Epidermal melanocyte (primary cell): ENCODE measurements around the gene BEND5.

Experiments used
- DNase-seq: peaks from one replicate; pipeline ENCODE4 v3.0.0; 2011; ENCODE audit warnings: low spot score; ENCODE audit not compliant: insufficient read length

BEND5 gene

DNA sequence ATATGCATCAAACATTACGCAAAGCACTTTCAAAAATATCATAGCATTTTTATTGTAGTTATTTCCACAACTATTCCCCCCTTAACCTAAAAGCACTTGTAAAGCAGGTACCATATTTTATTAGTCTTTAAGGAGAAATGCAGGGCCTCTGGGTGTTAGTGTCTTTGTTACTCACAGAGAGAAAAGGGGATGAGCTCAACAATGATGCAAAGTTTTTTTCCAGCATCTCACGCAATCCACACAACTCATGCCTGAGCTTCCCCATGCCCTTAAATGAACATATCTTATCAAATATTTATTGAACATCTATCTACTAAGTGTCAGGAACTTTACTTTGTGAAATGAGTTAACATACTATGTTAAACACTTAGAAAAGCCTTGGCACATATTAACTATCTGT is 50.6 kb downstream of the BEND5 start:
- no peak for DNase-seq

DNA sequence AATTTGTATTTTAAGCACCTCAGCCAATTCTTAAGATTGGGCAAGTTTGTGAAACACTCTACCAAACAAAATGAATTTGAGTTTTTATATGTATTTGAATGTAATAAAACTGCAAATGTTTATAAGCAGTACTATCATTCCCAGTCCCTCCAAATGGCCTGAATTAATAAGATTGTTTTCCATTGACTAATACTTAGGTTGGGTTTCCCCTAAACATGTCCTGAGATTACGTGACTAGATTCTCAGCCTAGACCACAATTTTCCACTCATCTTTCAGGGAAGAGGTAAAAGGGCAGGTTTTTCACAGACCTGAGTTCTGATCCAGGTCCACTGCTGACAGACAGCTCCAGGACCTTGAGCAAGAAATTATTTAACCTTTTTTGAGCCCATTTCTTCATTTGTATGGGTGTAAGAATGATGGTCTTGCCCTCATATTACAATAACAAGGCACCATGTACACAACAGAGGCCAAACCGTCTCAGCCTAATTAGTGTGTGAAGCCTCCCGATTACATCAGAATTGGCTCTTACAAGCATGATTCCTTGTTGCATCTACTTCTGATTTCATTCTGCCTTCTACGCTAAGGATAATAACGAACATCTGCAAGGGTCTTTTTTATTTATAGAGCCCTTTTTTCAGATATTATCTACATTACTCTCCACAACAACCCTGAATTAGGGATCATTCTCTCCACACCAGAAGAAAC is 51.2 kb downstream of the BEND5 start:
- DNase-seq = no peak

DNA sequence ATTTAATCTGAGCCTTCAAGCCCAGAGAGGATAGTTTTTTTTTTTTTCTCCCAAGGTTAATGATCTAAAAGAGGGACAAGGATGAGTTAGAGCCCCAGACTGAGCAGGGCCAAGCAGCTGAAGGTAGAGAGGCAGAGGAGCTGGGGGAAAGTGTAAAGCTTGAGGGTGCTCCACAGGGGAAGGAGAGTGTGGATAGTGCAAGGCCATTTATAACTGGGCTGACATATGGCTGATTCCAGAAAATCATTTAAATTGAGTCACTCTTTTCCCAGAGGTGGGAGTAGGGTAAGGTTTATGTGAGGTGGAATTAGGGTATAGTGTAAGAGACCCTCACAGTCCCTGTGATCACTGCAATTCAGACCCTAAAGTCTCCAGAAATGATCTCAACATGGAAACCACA is 55.8 kb downstream of the BEND5 start:
- no peak for DNase-seq

DNA sequence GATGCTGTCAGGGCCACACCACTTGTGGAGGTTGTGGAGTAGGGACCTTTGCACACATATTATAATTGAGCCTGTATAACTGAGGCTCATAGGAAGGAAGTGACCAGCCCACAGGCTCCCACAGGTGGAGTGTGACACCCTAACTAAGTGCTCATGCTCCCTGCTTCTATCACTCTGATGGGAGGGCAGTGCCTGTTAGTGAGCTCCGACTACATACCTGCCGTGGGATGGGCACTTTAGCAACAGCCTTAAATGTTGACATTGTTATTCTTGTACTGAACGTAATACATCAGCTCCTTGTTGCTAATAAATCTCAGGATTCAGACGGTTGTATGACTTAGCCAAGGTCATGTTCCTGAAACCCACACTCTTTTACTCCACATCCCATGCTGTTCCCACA is 58.0 kb downstream of the BEND5 start:
- DNase-seq = no peak

DNA sequence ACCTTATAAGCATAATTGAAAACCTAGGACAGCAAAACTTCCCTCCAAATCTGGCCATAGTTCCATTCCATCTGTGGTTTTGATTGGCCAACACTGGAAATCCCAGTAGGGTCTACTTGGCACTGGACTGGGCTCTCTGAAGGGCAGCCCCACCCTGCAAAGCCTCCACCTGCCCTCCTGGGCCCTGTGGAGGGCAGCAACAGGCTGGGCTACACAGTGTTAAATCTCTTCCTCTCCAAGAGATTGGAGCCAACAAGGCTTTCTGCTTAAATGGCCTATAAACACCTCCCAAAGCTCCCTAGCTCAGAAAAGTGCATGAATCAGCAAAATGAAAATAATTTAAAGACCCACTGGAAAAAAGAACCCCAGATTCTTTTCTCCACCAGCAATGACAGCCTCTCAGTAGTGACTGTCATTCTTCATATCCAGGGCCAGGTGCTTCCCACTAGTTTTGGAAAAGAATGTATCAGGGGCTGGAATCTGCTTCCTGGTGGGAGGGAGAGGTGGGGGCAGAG is 58.5 kb downstream of the BEND5 start:
- no peak for DNase-seq

DNA sequence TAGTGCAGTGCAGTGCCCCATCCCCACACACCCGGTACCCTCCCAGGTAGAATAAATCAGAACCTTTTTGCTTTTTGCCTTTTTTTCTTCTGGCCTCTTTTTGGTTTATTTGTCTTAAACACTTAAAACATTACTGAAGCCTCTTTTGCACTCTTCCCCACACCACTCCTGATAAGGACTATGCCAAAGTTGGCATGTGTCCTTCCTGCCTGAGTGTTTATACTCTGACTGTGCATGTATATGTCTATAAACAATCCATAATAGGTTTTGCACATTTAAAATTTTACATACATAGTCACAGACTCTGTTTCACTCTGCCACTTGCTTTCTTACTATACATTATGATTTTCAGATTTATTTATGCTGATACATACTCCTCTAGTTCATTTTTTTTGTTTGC is 59.6 kb downstream of the BEND5 start:
- DNase-seq = no peak

DNA sequence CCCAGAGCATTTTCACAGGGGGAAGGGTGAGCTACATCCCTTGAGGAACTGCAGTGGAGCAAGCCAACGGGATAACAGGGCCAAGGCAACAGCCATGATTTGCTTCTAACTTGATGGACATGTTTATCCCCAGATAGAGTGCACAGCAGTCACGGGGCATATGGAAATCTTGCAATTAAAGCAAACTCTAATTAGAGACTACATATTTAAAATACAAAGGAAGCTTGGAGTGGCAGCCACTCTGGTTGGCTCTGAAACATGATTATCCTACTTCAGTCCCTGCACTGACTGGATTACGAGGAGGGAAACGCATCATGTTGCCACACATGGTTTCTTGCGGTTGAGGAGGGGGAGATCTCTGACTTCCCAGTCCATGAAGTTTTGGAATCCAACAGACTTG is 60.8 kb downstream of the BEND5 start:
- DNase-seq = no peak

DNA sequence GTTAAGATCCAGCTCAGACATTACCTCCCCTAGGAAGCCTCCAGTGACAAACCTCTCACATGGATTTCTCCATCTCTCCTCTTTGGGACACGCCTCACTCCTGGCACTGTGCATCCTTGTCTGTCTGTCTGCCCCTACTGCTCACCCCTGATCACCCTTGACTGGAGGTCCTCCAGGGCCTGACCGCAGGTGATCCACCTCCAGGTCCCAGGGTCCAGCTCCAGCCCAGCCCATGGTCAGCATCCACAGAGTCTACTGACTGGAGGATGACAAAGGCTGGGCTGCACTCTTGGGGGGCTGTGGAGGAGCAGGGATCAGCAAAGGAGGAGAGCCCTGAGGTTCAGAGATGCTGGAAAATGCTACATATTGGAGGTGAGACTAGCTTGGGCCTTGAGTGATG is 65.8 kb downstream of the BEND5 start:
- DNase-seq = no peak

DNA sequence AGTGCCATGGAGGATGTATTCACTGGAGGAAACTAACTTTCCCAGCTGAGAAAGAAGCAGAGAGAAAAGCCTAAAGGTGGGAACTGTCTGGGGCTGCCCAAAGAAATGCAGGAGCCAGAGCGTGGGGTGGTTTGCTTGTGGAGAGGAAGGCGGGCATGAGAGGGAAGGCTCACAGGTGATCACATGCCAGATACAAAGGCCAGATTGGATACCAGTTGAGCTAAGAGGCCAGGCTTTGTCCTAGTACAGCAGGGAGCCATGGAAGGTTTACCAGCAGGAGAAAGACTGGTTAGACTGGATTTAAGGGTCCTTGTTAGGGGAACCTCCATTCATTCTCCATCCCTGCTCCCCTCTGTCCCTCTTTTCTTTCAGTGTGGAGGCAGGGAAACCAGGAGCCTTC is 66.4 kb downstream of the BEND5 start:
- DNase-seq = no peak

DNA sequence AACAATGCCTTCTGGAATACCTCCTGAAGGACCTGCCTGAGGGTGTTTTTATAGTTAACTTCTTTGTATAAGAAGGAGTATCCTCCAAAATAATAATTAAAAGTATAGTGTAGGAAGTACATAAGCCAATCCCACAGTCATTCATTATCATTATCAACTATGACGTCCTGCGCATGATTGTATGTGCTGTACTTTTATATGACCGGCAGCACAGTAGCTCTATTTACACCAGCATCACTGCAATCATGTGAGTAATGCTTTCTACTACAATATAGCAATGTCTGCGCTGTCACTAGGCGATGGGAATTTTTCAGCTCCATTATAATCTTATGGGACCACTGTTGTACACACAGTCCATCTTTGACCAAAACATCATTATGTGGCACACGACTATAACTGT is 72.0 kb downstream of the BEND5 start:
- no peak for DNase-seq

DNA sequence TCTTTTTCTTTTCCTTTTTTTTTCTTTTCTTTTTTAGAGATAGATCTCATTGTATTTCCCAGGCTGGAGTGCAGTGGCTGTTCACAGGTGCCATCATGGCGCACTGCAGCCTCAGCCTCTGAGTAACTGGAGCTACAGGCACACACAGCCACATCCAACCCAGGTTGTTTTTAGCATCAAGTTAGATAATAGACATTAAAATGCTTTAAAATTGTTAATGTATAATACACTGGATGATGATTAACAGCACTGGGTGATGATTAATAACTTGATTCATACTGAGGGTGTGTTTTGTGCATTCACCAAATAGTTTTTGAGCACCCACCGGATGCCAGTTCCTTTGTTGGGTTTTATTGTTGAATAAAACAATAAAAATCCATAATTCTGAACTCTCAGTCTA is 75.2 kb downstream of the BEND5 start:
- no peak for DNase-seq

DNA sequence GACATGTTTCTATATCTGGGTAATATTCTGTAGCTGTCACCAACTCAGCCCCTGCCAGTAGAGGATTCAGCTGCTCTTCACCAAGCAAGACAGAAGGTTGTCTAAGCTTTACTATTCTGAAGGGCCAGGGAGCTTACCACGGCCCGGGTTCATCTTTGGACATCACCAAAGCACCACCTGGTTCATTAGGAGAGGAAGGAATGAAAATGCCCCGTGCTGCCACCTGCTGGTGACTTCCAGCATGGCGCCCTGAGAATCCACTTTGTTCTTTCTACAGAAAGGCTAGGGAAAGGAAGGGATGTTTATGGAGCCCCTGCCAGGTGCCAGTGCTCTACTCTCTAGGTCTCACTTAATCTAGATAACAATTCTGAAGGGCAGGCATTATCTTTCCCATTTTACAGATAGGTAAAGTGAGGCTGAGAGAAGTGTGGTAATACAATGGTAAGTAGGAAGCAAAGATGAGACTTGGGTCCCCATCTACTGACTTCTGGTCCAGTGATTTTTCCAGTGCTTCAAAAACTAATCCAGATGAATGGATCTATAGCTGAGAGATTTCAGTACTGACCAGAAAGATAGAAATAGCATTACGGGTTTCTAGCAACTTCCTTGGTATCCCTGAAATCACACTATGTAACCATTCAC is 79.5 kb downstream of the BEND5 start:
- peak; percentile 45 for DNase-seq

DNA sequence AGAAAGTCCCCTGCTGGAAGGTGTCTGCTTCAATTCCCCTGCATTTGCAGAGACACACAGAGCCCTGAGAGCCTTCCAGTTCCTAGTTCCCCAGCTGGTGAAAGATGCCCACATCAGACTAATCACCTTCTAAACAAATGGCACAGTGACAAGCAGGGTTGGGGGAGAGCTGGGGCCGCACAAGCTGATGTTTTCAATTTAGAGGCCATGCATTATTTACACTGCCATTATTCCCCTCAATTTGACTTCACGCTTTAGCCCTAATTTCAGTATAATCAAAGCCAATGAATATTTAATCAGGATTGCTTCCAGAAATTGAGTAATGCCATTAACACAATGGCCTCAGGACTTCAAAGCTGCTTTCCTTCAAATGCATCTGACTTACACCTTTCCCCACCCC is 81.5 kb downstream of the BEND5 start:
- DNase-seq = no peak

DNA sequence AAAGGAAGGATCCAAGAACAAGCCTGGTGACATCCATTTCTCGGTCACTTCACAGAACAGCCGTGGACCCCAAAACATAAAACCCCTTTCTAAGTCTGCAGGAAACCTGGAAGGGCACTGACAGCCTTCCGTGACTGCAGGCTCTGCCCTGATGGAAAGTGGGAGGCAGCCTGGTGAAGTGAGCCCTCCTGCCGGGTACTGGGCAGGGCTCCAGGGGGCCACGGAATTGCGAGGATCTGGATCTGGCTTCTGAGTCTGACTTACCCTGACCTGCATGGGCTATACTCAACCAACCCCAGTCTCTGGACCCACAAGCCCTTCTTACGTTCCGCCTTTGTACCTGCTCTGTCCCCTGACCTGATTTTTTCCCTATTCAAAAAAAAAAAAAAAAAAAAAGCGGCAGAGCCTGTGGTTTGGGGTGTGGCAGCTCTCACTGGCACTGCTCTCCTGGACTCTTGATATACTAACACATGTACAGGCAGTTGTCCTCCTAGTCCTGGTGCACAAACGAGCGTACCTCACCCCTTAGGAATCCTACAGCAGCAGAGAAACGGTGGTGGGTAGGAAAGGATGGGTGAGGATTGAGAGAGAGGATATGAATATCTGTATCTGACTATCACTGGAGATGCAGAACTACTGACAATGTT is 82.9 kb downstream of the BEND5 start:
- no peak for DNase-seq

DNA sequence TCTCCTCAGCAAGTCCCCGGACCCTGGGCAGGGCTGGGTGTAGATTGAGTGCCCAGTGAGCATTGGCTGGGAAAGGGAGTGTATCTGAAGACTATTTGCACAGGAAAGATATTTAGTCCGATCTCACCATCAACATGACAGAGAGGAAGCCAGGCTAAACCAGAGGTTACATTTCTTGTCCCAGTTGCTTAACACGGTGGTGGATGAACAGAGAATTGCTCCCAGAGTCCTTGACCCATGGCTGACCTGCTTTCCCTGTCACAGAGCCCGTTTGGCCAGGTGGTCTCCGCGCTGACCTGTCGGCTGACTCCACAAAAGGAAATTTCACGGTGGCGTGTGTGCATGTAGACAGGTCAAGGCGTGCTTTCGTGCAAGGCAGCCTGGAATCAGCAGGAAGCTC is 83.5 kb downstream of the BEND5 start:
- no peak for DNase-seq

DNA sequence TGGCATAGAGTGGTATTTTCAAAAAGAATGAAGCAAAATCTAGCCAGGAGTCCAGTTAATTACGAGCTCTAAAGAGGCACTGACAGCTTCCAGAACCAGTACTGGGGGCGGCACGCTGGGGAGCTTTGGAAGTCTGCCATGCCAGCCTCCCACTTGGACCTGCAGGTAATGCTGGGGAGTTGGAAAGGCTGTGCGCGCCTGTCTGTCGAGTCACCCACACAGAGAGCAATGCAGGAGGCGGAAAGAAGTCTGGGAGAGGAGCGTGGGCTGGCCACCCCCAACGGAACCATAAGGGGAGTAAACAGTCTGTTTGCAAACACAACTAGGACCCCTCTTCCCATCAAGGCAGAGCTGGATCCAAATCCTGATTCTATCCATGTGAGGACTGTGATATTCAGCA is 84.5 kb downstream of the BEND5 start:
- no peak for DNase-seq

DNA sequence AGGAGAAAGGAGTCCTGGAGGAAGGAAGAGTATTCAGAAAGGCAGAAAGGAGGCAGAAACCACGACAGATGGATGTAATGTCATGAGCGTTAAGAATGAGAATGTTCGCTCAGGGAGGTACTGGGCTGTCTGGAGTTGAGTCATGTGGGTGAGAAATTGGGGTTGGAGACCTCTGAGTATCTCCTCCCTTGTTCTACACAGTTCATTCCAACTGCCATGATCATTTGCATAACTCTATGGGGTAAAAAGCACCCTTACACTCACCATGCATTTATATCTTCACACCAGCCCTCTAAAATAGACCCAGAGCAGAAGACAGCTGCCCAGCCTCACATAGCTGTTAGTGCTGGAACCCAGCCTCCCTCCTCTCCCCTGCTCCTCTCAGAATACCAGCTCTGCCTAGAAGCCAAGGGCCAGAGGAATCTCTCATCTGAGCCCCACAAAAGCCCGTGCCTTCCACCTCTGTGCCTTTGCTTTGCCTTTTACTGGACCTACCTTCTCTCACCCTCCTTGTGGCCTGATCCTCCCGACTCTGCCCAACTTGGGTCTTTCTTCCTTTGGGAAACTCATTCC is 85.2 kb downstream of the BEND5 start:
- DNase-seq = no peak

DNA sequence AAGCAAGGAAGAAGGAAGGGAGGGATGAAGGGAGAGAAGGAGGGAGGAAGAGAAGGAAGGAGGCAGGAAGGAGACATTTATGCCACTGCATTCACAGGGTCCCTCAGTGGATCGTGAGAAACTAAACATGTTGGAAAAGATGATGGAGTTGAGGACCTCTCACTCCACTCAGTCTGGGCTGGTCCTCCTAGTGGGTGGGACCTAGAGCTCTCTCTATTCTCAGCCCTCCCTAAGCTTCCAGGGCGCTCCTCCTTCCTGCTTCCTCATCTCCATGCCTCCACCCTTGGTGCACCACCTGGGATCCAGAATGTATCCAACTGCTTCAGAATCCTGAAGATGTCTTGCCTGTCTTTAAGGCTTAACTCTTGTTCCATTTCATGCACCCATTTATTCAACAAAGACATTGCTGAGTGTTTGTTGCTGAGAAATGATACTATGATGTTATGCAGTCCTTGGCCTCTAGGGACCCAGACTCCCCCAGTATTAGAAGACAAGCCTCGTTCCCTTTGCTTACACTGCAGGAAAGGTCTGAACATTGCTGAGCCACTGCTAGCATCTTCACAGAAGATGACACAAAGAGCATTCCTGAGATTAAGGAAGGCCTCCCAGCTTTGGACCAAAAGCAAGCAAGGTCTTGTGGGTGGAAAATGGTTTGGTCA is 88.5 kb downstream of the BEND5 start:
- no peak for DNase-seq

DNA sequence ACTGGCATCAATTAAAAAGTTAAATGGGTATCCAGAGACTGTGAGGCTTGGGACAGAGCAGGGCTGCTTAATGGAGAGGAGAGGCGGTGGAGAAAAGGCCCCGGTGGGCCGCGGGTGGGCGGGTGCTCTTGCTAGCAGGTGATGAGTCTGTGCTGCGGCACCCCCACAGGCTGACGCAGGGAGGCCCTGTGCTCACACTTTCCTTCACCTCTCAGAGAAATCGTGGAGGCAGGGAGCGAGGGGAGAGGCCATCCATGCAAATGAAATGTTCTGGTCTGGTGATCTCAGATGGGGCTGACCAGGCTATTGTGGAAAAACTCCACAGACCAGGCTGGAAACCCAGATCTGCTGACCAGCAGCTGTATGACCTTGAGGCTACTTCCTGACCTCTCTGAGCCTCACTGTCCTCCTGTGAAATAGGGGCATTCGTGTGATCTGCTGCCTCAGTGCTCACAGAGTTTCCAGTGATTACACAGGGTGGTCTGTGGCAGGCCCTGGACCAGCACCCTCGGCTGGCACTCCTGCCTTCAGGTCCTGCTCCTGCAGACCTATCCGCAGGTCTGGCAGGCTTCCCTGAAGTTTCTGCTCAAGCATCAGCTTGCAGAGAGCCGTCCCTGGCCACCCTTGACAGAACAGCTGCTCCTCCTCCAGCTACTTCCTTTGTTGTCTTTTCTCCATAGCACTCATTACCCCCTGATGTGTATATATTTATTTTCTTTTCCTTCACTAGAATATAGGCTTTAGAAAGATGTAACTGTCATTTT is 89.2 kb downstream of the BEND5 start:
- DNase-seq = no peak

DNA sequence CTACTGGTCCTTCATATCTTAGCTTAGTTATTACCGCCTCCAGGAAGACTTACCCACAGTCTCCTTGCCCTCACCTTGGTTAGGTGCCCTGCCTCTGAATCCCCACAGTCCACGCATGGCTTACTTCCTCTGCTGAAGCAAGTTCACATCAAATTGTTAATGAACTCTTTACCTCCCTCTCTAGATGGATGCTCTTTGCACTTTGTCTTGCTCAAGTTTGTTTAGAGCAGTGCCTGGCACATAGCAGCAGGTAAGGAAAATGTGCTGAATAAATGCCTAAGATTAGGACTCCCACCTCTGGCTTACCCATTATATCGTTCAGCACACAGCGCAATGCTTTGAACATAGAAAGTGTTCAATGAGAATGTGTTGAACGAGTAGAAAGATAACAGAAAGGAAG is 90.5 kb downstream of the BEND5 start:
- no peak for DNase-seq

DNA sequence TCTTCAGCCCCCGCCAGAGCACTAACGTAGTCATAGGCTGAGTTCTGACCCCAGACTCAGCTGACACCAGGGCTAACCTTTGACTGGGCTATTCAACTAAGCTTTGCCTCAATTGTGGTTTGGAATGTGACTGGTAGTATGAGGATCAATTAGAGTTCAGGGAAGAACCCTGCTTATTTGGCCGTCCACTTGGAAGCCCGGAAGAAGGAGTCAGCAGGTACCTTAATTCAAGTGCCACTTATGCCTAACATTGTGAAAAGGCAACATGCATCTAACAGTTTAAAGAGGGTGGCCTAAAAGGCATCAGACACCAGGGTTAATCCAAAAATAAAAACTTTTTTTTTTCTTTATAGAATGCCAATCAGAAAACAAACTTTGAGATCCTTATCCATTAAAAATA is 92.3 kb downstream of the BEND5 start:
- DNase-seq = no peak
